Lung (tissue), 12 donors: Measurements from ENCODE around the gene ZNF574. TPM values are rescaled to one million over a fixed set of nuclear protein-coding genes. Genes with fewer than 3 reads are reported as not detected.

Experiments
- ATAC-seq: fragments of 200-7000 bp; cut with Tn5 transposase; one replicate; pipeline ENCODE4 v1.9.1; 2020; ENCODE audit warnings: moderate number of reproducible peaks; ENCODE audit not compliant: insufficient read depth, low FRiP score
- DNase-seq, 3 donors: peaks; one replicate each; pipeline ENCODE4 v3.0.0-alpha.2; 2013 to 2017
- H3K27ac ChIP-seq, 2 donors: one replicate each; pipeline ENCODE4 v1.5.1; 2013; ENCODE audit warnings: mild to moderate bottlenecking in 2 of 2, moderate library complexity in 2 of 2, control low read depth in 1 of 2, inconsistent platforms in 1 of 2, low read depth in 1 of 2, low read length in 1 of 2
- H3K27me3 ChIP-seq, 3 donors: one replicate each; pipeline ENCODE4 v1.5.1; 2013; ENCODE audit warnings: low read length in 2 of 3; ENCODE audit not compliant: control insufficient read depth in 3 of 3, insufficient read depth in 3 of 3
- H3K36me3 ChIP-seq, 4 donors: one replicate each; pipeline ENCODE4 v1.5.1; 2013; ENCODE audit warnings: low read length in 4 of 4, mild to moderate bottlenecking in 1 of 4, moderate library complexity in 1 of 4; ENCODE audit not compliant: control insufficient read depth in 4 of 4, insufficient read depth in 4 of 4
- H3K4me1 ChIP-seq, 5 donors: one replicate each; pipeline ENCODE4 v1.5.1; 2013; ENCODE audit warnings: low read length in 5 of 5, mild to moderate bottlenecking in 2 of 5, moderate library complexity in 1 of 5; ENCODE audit not compliant: control insufficient read depth in 5 of 5, insufficient read depth in 5 of 5
- H3K4me3 ChIP-seq: one replicate; pipeline ENCODE4 v1.5.1; 2013; ENCODE audit warnings: mild to moderate bottlenecking, control low read depth, moderate library complexity
- H3K9ac ChIP-seq, 2 donors: one replicate each; pipeline ENCODE4 v1.5.1; 2013; ENCODE audit warnings: low read length in 2 of 2, control low read depth in 1 of 2; ENCODE audit not compliant: insufficient read depth in 1 of 2
- H3K9me3 ChIP-seq, 4 donors: one replicate each; pipeline ENCODE4 v1.5.1; 2013; ENCODE audit warnings: low read length in 3 of 4, mild to moderate bottlenecking in 1 of 4, moderate library complexity in 1 of 4; ENCODE audit not compliant: control insufficient read depth in 4 of 4, insufficient read depth in 3 of 4
- CTCF ChIP-seq: IDR thresholded peaks from 2 replicates; pipeline ENCODE4 v1.5.1; 2012; ENCODE audit warnings: mild to moderate bottlenecking; ENCODE audit errors: control extremely low read depth, extremely low read depth
- WGBS, 2 donors: extraction: QIAGEN DNeasy Blood & Tissue Kit; methylation state at CpG; one replicate each; pipeline ENCODE4 v1.1.7; 2013; 5-methylcytosine and 5-hydroxymethylcytosine counted together
- polyA plus RNA-seq, 2 donors: library from polyadenylated mRNA; stranded (reverse); fragments of 200-250 nt; gene quantifications; one replicate each; pipeline ENCODE4 v1.2.1, GENCODE V29; 2013
- total RNA-seq, 2 donors: library from RNA; depleted of rRNA in 1 of 2; stranded (reverse); fragments of >200 nt in 1 of 2; gene quantifications; one replicate each; pipeline ENCODE4 v1.2.1, GENCODE V29; 2014 to 2021
- donor health status: control.
- donor health status: control.
- donor health status: Bipolar disorder and iron deficiency.
- donor health status: healthy.
- donor health status: DM: yes; HTN: yes; CAD: no.

ZNF574 gene
- total and polyA plus RNA-seq, 4 donors = 6.8 to 13.7 (median 10.1) TPM

GRCh38 chr19:42129399-42130253 lies 53.7 kb downstream of the ZNF574 start:
- peaks cover 2 to 43% (median 33%) of the 10 kb centered on the region in 3 donors for H3K27me3 ChIP-seq
- no peak overlapping the region for H3K27ac ChIP-seq
- TF ChIP-seq CTCF = no peak
- H3K9ac ChIP-seq = no peak overlapping the region
- no peak overlapping the region for H3K4me3 ChIP-seq
- 49% methylated on average over 20 of the region's 20 CpGs for WGBS, 2 donors
- no peak for ATAC-seq
- peaks cover 0 to 3% (median 0%) of the 10 kb centered on the region in 4 donors for H3K9me3 ChIP-seq
- DNase-seq = no peak
- peaks cover 0 to 6% (median 0%) of the 10 kb centered on the region in 5 donors for H3K4me1 ChIP-seq
- no peaks in the 10 kb centered on the region for H3K36me3 ChIP-seq

GRCh38 chr19:42130254-42130573 lies 54.2 kb downstream of the ZNF574 start:
- H3K9me3 ChIP-seq = peaks cover 0 to 3% (median 0%) of the 10 kb centered on the region in 4 donors
- no peak for TF ChIP-seq CTCF
- DNase-seq (no peak), ATAC-seq (no peak)
- no peak overlapping the region for H3K4me3 ChIP-seq
- H3K9ac ChIP-seq = no peak overlapping the region
- H3K27me3 ChIP-seq = peaks cover 5 to 47% (median 33%) of the 10 kb centered on the region in 3 donors
- H3K4me1 ChIP-seq = peaks cover 0 to 6% (median 0%) of the 10 kb centered on the region in 5 donors
- no peak overlapping the region for H3K27ac ChIP-seq
- H3K36me3 ChIP-seq = no peaks in the 10 kb centered on the region

Other genes with a start within 250 kb of the ZNF574 start
- not detected for gene LYPD4, start 231.5 kb upstream of the ZNF574 start, total RNA-seq
- not detected for gene LYPD4, start 231.5 kb upstream of the ZNF574 start, polyA plus RNA-seq
- gene DMRTC2, start 231.1 kb upstream of the ZNF574 start, total RNA-seq = not detected
- gene DMRTC2, start 231.1 kb upstream of the ZNF574 start, polyA plus RNA-seq = under 1 TPM in 1 of 2 donors, not detected in 1; 0.03 TPM
- gene RPS19, start 215.9 kb upstream of the ZNF574 start, total RNA-seq = 1,000 to 10,000 TPM; 1,039 to 1,726 TPM
- gene RPS19, start 215.9 kb upstream of the ZNF574 start, polyA plus RNA-seq = 1,000 to 10,000 TPM; 1,953 to 4,419 TPM
- 10 to 100 TPM in 1 of 2 donors, 1 to 10 TPM in 1; 2.6 to 14.8 TPM for gene CD79A, start 198.9 kb upstream of the ZNF574 start, total RNA-seq
- 1 to 10 TPM; 1.4 to 9.2 TPM for gene CD79A, start 198.9 kb upstream of the ZNF574 start, polyA plus RNA-seq
- gene ARHGEF1, start 193.0 kb upstream of the ZNF574 start, total RNA-seq = 100 to 1,000 TPM in 1 of 2 donors, 10 to 100 TPM in 1; 55.4 to 231 TPM
- gene ARHGEF1, start 193.0 kb upstream of the ZNF574 start, polyA plus RNA-seq = 100 to 1,000 TPM; 138 to 215 TPM
- under 1 TPM in 1 of 2 donors, not detected in 1; 0.67 TPM for gene ERFL, start 147.7 kb upstream of the ZNF574 start, total RNA-seq
- under 1 TPM; 0.16 to 0.37 TPM for gene ERFL, start 147.7 kb upstream of the ZNF574 start, polyA plus RNA-seq
- 100 to 1,000 TPM in 1 of 2 donors, 10 to 100 TPM in 1; 87.9 to 284 TPM for gene RABAC1, start 116.8 kb upstream of the ZNF574 start, total RNA-seq
- 100 to 1,000 TPM; 242 to 291 TPM for gene RABAC1, start 116.8 kb upstream of the ZNF574 start, polyA plus RNA-seq
- under 1 TPM; 0.09 to 0.40 TPM for gene ATP1A3, start 81.9 kb upstream of the ZNF574 start, total RNA-seq
- gene ATP1A3, start 81.9 kb upstream of the ZNF574 start, polyA plus RNA-seq = under 1 TPM; 0.10 to 0.16 TPM
- 1 to 10 TPM in 1 of 2 donors, under 1 TPM in 1; 0.83 to 1.6 TPM for gene GRIK5, start 6.0 kb upstream of the ZNF574 start, total RNA-seq
- under 1 TPM; 0.26 TPM for gene GRIK5, start 6.0 kb upstream of the ZNF574 start, polyA plus RNA-seq
- gene POU2F2, start 56.3 kb downstream of the ZNF574 start, total RNA-seq = 1 to 10 TPM; 3.2 to 7.6 TPM
- 10 to 100 TPM in 1 of 2 donors, 1 to 10 TPM in 1; 1.9 to 11.9 TPM for gene POU2F2, start 56.3 kb downstream of the ZNF574 start, polyA plus RNA-seq
- gene DEDD2, start 141.5 kb downstream of the ZNF574 start, total RNA-seq = 10 to 100 TPM; 34.1 to 39.4 TPM
- 10 to 100 TPM; 31.4 to 60.8 TPM for gene DEDD2, start 141.5 kb downstream of the ZNF574 start, polyA plus RNA-seq
- gene ZNF526, start 144.1 kb downstream of the ZNF574 start, total RNA-seq = 10 to 100 TPM in 1 of 2 donors, 1 to 10 TPM in 1; 5.3 to 14.4 TPM
- gene ZNF526, start 144.1 kb downstream of the ZNF574 start, polyA plus RNA-seq = 1 to 10 TPM; 4.6 to 5.5 TPM
- 10 to 100 TPM; 23.7 to 38.8 TPM for gene GSK3A, start 166.4 kb downstream of the ZNF574 start, total RNA-seq
- 10 to 100 TPM; 53.7 to 54.2 TPM for gene GSK3A, start 166.4 kb downstream of the ZNF574 start, polyA plus RNA-seq
- gene ERF, start 179.0 kb downstream of the ZNF574 start, total RNA-seq = 10 to 100 TPM; 24.2 to 53.6 TPM
- gene ERF, start 179.0 kb downstream of the ZNF574 start, polyA plus RNA-seq = 10 to 100 TPM; 35.2 to 50.8 TPM
- 10 to 100 TPM; 31.2 to 84.5 TPM for gene CIC, start 193.1 kb downstream of the ZNF574 start, total RNA-seq
- gene CIC, start 193.1 kb downstream of the ZNF574 start, polyA plus RNA-seq = 10 to 100 TPM; 38.2 to 43.0 TPM
- 1 to 10 TPM in 1 of 2 donors, under 1 TPM in 1; 0.23 to 1.0 TPM for gene PRR19, start 226.0 kb downstream of the ZNF574 start, total RNA-seq
- under 1 TPM; 0.63 to 0.92 TPM for gene PRR19, start 226.0 kb downstream of the ZNF574 start, polyA plus RNA-seq
- 10 to 100 TPM; 30.1 to 30.6 TPM for gene PAFAH1B3, start 226.5 kb downstream of the ZNF574 start, total RNA-seq
- 10 to 100 TPM; 27.2 to 33.0 TPM for gene PAFAH1B3, start 226.5 kb downstream of the ZNF574 start, polyA plus RNA-seq
- under 1 TPM in 1 of 2 donors, not detected in 1; 0.95 TPM for gene TMEM145, start 237.1 kb downstream of the ZNF574 start, total RNA-seq
- under 1 TPM; 0.12 to 0.40 TPM for gene TMEM145, start 237.1 kb downstream of the ZNF574 start, polyA plus RNA-seq
- gene MEGF8, start 249.5 kb downstream of the ZNF574 start, total RNA-seq = 10 to 100 TPM; 14.5 to 21.7 TPM
- 1 to 10 TPM; 6.0 to 7.6 TPM for gene MEGF8, start 249.5 kb downstream of the ZNF574 start, polyA plus RNA-seq